AML-193 (cell line): Measurements from ENCODE around the gene KIF1A.

Source experiments
- DNase-seq, 2 experiments: peaks; one replicate each; lab custom pipeline; 2025; lab: John Stamatoyannopoulos, UW

KIF1A gene

GRCh38 chr2:240819858-240820606 lies at the start of gene KIF1A:
KIF1A (minus strand) TSS chr2:240820219; CDS start chr2:240797752, 22,467 bp downstream.
- DNase-seq = no peak

GRCh38 chr2:240869109-240869955 lies 49.3 kb upstream of the KIF1A start:
- DNase-seq = no peak

DNA sequence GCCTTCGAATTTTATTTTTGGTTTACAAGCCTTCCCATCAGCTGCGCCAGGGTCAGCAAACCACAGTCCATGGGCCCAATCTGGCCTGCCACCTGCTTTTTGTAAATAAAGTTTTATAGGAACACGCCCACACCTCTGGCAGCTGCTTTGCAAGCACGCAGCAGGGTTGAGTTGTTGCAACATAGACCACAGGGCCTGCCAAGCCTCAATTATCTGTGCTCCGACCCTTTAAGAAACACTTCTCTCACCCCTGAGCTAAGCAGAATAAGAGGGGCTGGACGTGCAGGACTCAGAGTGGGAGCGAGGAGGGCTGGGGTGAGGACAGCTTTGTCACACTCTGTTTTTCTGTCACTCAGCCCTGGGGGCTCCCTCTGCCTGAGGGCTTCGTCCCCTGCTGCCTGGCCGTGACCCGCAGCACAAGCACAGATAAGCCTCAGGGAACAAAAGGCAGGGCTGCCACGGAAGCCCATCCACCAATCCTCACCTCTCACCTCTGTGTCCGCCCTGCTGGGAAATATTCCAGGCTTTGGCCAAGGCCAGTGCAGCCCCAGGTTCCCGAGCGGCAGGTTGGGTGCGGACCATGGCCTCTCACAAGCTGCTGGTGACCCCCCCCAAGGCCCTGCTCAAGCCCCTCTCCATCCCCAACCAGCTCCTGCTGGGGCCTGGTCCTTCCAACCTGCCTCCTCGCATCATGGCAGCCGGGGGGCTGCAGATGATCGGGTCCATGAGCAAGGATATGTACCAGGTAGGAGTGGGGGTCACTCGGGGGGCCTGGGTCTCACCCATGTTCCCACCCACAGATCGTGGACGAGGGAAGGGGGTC lies 48.5 kb upstream of the KIF1A start, which contains the start of gene AGXT:
AGXT (plus strand) TSS at position 539 of the 823 bp plus-strand sequence; CDS start at position 581, 42 bp downstream.
- no peak for DNase-seq

DNA sequence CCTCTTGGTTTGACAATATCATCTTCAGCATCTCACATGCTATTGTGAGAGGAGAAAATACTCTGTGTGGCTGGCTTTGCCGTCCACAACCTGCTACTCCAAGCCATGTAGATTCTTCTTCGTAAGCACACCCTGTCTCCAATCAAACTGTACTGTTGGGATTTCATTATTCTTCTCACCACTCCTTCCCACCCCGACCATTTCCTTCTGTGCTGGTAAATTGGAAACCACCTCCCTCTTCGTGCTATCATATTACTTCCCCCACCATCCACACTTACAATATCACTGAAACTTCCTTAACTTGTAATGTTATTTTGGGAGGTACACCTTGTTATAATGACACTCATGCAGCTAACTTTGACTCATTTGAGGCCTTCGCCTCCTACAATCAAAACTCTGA lies 45.4 kb upstream of the KIF1A start:
- DNase-seq = no peak

DNA sequence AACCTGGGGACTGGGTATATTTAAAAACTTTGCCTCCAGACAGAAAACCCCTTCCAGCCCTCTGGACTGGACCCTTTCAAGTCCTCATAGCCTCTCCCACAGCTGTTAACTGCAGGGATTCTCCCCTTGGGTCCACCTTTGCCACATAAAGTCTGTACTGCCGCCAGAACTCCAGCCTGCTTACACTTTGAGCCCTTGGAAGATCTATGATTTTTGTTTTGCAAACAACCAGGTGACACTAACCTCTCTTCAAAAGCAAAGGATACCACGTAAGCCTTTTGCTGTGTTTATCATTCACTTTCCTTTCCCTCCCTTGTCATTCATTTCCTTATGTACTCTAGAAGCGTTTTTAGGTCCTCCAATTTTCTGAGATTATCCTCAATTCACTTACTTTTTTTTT lies 44.5 kb upstream of the KIF1A start:
- no peak for DNase-seq

DNA sequence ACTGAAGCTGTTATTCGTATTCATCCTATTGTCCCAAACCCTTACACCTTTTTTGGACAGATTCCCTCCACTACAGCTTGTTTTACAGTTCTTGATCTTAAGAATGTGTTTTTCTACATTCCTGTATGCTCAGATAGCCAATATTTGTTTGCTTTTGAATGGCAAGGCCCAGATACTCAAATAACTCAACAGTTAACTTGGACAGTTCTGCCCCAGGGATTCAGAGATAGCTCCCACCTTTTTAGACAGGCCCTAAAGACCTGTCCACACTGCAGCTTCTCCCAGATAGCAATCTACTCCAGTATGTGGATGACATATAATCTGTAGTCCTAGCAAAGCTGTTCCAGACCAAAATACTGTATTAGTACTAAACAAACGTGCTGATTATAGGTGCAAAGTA lies 41.5 kb upstream of the KIF1A start:
- no peak for DNase-seq

GRCh38 chr2:240858871-240859270 lies 38.9 kb upstream of the KIF1A start:
- DNase-seq = no peak

DNA sequence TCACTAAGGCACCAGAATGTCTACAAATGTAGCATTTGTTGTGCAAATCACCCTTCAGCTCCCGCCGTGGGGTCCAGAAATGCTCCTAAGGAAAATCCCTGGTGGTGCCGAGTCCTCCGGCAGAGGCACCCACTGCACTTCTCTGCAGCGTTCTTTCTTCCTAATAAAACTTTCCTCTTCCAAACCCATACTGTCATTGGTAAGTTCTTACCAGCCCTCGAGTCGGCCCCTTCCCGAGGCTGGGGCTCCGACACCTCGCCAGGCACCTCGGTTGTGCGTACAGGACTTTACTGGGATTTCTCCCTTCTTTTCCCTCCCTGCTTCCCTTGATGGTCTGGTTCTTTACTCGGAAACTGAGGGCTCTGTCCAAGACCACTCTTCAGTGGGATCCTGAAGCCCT lies 38.3 kb upstream of the KIF1A start:
- no peak for DNase-seq

DNA sequence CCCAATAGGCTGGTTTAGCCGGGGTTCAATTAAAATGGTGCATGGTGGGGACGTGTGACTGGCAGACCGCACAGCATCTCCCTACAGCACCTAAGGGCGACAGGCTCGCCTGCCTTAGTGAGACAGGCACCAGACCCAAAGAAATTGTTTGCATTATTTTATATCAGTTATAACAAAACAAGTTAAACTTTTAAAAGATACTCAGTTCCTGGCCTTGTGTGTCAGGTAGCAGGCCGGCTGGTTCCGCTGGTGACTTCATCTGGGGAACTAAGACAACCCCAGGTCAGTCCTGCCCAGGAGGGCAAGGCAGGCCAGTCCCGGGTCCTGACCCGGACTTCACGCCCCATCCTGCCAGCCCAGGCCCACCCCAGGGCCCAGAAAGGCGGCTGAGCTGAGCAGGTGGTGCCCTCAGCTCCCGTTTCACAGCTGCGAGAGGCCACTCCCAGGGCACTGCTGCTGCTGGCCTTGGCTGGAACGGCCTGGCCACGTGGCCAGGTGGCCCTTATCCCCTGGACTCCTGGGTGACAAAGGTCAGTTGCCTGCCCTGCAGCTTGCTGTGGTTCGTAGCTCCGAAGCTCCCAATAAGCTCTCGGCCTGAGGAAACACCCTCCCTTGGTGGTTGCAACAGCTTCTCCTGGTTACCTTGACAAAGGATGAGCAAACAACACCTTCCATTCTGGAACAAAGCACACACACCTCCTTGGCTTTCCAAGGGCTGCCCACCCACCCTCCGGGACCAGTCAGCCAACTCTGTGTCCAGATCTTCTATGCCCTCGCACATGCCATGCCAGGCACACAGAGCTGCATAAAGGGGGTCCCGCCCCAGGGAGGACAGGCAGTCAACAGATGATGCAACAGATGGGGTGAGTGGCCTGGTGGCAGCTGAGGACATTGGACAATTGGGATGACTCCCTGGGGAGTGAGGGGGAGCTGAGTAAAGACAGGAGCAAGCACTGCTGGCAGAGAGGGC lies 37.3 kb upstream of the KIF1A start:
- DNase-seq = no peak

GRCh38 chr2:240856151-240856980 lies 36.3 kb upstream of the KIF1A start:
- DNase-seq = no peak

DNA sequence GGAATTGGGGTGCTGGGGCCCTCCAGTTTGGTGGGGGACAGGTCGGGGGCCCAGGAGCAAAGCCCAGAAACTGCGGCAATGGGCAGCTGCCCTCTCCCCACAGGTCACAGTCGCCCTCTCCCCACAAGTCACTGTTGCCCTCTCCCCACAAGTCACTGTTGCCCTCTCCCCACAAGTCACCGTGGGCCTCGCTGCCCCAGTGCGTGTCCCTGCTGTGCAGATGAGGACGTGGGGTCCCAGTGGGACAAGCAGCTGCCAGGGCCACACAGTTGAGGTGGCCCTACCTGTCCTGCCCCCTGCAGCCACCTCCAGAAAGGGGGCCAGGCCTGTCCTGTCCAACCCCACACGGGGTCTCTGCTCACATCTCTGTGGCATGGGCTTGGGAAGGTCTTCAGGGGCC lies 35.7 kb upstream of the KIF1A start:
- no peak for DNase-seq

GRCh38 chr2:240852671-240853314 lies 32.8 kb upstream of the KIF1A start:
- DNase-seq = no peak

GRCh38 chr2:240851078-240851991 lies 31.3 kb upstream of the KIF1A start:
- DNase-seq = peak; percentile 51 to 72

GRCh38 chr2:240850756-240851077 lies 30.7 kb upstream of the KIF1A start:
- DNase-seq = no peak

DNA sequence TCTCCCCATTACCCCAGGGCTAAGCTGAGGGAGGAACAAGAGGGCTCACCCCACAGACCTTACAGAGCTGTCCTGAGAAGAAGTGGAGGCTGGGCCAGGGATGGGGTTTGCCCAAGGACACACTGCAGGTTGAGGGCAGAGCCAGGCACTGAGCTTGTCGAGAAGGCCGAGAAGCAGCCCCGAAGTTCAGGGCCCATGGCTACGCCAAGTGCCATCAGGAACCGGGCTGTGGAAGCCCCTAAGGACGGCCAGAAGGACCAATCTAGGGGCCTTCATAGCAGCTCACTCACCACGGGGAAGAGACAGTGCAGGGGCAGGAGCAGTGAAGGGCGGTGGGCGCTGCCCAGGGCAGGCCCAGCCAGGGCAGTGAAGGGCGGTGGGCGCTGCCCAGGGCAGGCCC lies 30.0 kb upstream of the KIF1A start:
- DNase-seq = no peak

DNA sequence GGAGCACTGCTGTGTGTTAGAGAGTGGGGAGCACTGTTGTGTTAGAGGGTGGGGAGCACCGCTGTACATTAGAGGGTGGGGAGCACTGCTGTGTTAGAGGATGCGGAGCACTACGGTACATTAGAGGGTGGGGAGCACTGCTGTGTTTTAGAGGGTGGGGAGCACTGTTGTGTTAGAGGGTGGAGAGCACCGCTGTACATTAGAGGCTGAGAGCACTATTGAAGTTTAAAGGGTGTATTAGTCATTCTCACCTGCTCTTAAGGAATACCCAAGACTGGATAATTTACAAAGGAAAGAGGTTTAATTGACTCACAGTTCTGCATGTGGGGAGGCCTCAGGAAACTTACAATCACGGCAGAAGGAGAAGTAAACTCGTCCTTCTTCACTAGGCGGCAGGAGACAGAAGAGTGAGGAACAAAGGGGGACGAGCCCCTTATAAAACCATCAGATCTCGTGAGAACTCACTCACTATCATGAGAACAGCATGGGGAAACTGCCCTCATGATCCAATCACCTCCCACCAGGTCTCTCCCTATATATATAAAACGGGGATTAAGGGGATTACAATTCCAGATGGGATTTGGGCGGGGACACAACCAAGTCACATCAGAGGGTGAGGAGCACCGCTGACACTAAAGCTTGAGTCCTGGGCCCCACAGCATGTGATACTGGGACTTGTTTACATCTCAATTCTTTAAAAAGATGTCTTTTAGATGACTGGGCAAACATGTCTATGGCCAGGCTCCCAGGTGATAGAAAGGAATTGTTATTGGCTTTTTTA lies 29.1 kb upstream of the KIF1A start:
- no peak for DNase-seq

DNA sequence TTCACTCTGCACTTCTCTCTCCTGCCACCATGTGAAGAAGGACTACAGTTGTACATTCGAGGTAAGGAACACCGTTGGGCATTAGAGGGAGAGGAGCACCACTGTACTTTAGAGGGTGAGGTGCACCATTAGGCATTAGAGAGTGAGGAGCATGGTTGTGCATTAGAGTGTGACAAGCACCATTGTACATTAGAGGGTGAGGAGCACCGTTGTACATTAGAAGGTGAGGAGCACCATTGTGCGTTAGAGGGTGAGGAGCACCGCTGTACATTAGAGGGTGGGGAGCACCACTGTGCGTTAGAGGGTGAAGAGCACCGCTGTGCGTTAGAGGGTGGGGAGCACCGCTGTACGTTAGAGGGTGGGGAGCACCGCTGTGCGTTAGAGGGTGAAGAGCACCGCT lies 27.8 kb upstream of the KIF1A start:
- no peak for DNase-seq
